Inflammatory macrophage (primary cell): ENCODE measurements around the gene TSR3.
A peak's percentile ranks its signal among the peaks of the same experiment; 100 is the strongest.

ENCODE experiments used
- DNase-seq, 2 donors: peaks; one replicate each; pipeline ENCODE4 v3.0.0-alpha.2; 2020 to 2022

The TSR3 gene

DNA sequence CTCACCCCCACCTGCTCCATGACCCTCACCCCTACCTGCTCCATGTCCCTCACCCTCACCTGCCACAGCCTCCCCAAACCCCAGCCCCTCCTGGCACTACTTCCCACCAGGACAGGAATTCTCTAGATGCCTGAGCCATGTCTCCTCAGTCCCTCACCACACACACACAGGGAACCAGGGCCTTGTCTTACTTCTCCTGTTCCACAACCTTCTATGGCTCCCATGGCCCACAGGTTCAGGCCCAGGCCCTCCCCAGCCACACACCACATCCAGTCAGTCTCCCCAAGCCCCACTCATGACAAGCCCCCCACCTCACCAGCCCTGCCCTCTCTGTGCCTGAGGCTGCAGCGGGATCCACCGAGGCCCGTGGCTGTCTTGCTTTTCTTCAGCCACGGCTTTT, 45.3 kb downstream of the TSR3 start:
- no peak for DNase-seq

DNA sequence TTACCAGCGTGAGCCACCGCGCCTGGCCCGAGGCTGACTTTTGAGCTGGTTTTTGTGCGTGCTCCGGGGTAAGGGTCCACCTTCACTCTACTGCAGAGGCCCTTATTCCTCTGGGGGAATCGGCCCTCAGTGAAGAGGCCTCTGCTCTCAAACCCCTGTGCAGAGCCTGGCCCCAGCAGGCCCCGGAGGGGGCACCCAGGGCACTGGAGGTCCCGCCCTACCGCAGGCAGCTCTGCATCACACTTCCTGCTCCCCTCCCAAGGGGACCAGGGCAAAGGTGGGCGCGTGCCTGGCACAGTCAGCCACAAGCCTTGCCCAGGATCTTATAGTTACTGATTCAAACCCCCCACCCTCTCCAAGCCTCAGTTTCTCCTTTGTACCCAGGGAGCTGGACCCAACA, 45.9 kb downstream of the TSR3 start:
- DNase-seq = no peak

- DNase-seq = no peak
These were observed 50.1 kb downstream of the TSR3 start for GRCh38 chr16:1301562-1301961.

GRCh38 chr16:1300664-1301476, 50.8 kb downstream of the TSR3 start:
- peak; percentile 63 to 74 for DNase-seq

DNA sequence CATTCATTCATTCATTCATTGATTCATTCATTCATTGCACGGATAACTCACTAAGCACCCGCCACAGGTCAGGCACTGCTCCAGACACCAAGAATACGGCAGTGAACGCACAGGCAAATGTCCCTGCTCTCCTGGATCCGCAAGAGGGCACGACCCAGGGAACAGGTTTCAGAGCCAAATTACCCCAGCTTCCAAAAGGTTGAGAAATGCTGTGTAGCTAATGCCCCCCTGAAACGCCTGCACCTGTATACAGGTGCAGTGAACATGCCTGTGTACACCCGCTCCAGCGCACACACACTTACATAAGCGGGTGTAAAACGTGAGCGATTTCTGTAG, 51.8 kb downstream of the TSR3 start:
- no peak for DNase-seq
